A549 (cell line): ENCODE results near the gene CCL19. TPM values are rescaled to one million over a fixed set of nuclear protein-coding genes. Genes with fewer than 3 reads are reported as not detected.

ENCODE experiments used
- ATAC-seq, 2 experiments: fragments of 200-7000 bp in 1 of 2; fragments of >200 bp in 1 of 2; cut with Nextera tagmentation in 1 of 2; cut with Tn5 transposase in 1 of 2; 3 replicates each; pipeline versions ENCODE4 v1.8.0 to v1.9.1; 2018 to 2020; ENCODE audit warnings: mild to moderate bottlenecking in 1 of 2, moderate library complexity in 1 of 2
- CTCF ChIA-PET: fragments of 300-600 bp; sonication (Branson Sonifier 250); formaldehyde crosslinking; extraction: SDS; loops from one replicate; lab custom pipeline; 2021; ENCODE audit warnings: antibody characterized with exemption, inconsistent platforms; lab: Yijun Ruan, JAX
- POLR2A ChIA-PET: fragments of 350-600 bp; formaldehyde crosslinking; extraction: SDS; loops from one replicate; lab custom pipeline; 2021; ENCODE audit warnings: antibody characterized with exemption, inconsistent platforms; lab: Yijun Ruan, JAX
- DNase-seq, 2 experiments: peaks; one replicate each; pipeline versions ENCODE4 v3.0.0 to v3.0.0-alpha.2; 2011 to 2016; ENCODE audit warnings: low read depth in 1 of 2, low spot score in 1 of 2
- FAIRE-seq: peaks from 2 replicates; lab custom pipeline; 2011; peaks lifted over from hg19 to GRCh38; lab: Jason Lieb, UNC
- H3K27ac ChIP-seq, 2 experiments: fragments of >200 bp; sonication (Bioruptor Twin); formaldehyde crosslinking; 3 replicates each; pipeline ENCODE4 v1.5.1; 2016 to 2017
- H3K4me1 ChIP-seq: fragments of >200 bp; sonication (Bioruptor Twin); formaldehyde crosslinking; 3 replicates; pipeline ENCODE4 v1.6.1; 2016
- H3K4me2 ChIP-seq: fragments of >200 bp; sonication (Bioruptor Twin); formaldehyde crosslinking; 3 replicates; pipeline ENCODE4 v1.6.1; 2016
- H3K4me3 ChIP-seq: fragments of >200 bp; sonication (Bioruptor Twin); formaldehyde crosslinking; 3 replicates; pipeline ENCODE4 v1.5.1; 2016
- H3K9me3 ChIP-seq: fragments of >200 bp; sonication (Bioruptor Twin); formaldehyde crosslinking; 3 replicates; pipeline ENCODE4 v1.6.1; 2016
- HOXA7 ChIP-seq: fragments of 250-450 bp; sonication (Bioruptor Pico); IDR thresholded peaks from 2 replicates; pipeline ENCODE4 v1.5.0; 2020; ENCODE audit warnings: mild to moderate bottlenecking, moderate library complexity
- MAZ ChIP-seq: fragments of 150-350 bp; IDR thresholded peaks from 2 replicates; pipeline ENCODE4 v1.6.1; 2014; ENCODE audit warnings: antibody characterized with exemption, low read depth, low read length, borderline replicate concordance
- MYC ChIP-seq: IDR thresholded peaks from 2 replicates; pipeline ENCODE4 v1.6.1; 2012; ENCODE audit warnings: mild to moderate bottlenecking, inconsistent platforms, low read length, improper control_type of control experiment, borderline replicate concordance
- RAD21 ChIP-seq, 2 experiments: fragments of >200 bp in 1 of 2; sonication (Bioruptor Twin) in 1 of 2; formaldehyde crosslinking in 1 of 2; IDR thresholded peaks in 1 of 2; conservative IDR thresholded peaks in 1 of 2; 2 replicates in 1 of 2; 3 replicates in 1 of 2; pipeline ENCODE4 v1.6.1; 2012 to 2018; ENCODE audit warnings: inconsistent platforms in 1 of 2
- SMC3 ChIP-seq: fragments of >200 bp; sonication (Bioruptor Twin); formaldehyde crosslinking; IDR thresholded peaks from 3 replicates; pipeline ENCODE4 v1.6.1; 2018; ENCODE audit warnings: inconsistent platforms
- WGBS: methylation state at CpG from one replicate; pipeline ENCODE4 v1.1.6; 2017; ENCODE audit errors: missing lambda C conversion rate; 5-methylcytosine and 5-hydroxymethylcytosine counted together
- polyA plus RNA-seq, 4 experiments: library from polyadenylated mRNA; depleted of rRNA in 3 of 4; stranded (reverse); fragments of >200 nt; fragmentation: RNase III in 1 of 4; extraction: RNeasy Plus Mini Kit Qiagen cat#74134 plus additional on column Dnase treatment in 1 of 4; gene quantifications; 2 replicates in 3 of 4; 3 replicates in 1 of 4; pipeline ENCODE4 v1.2.3, GENCODE V29; 2011 to 2017
- TF ChIP-seq, protein P1 (sequence below): IDR thresholded peaks from 2 replicates; pipeline ENCODE4 v1.6.1; 2012
- TF ChIP-seq, protein P2 (sequence below): fragments of 150-350 bp; IDR thresholded peaks from 2 replicates; pipeline ENCODE4 v1.6.1; 2014; ENCODE audit warnings: low read depth, mild to moderate bottlenecking, low read length
- TF ChIP-seq, protein P3 (sequence below): fragments of 200-600 bp; sonication (generic); IDR thresholded peaks from 2 replicates; pipeline ENCODE4 v1.6.1; 2016; ENCODE audit warnings: antibody characterized with exemption, mild to moderate bottlenecking, moderate library complexity
- TF ChIP-seq, protein P4 (sequence below): fragments of >200 bp; sonication (Bioruptor Twin); formaldehyde crosslinking; IDR thresholded peaks from 3 replicates; pipeline ENCODE4 v1.5.1; 2016

The CCL19 gene
- polyA plus RNA-seq, 2 of the 4 experiments (the other 2 are of a cell fraction), result not detected

DNA sequence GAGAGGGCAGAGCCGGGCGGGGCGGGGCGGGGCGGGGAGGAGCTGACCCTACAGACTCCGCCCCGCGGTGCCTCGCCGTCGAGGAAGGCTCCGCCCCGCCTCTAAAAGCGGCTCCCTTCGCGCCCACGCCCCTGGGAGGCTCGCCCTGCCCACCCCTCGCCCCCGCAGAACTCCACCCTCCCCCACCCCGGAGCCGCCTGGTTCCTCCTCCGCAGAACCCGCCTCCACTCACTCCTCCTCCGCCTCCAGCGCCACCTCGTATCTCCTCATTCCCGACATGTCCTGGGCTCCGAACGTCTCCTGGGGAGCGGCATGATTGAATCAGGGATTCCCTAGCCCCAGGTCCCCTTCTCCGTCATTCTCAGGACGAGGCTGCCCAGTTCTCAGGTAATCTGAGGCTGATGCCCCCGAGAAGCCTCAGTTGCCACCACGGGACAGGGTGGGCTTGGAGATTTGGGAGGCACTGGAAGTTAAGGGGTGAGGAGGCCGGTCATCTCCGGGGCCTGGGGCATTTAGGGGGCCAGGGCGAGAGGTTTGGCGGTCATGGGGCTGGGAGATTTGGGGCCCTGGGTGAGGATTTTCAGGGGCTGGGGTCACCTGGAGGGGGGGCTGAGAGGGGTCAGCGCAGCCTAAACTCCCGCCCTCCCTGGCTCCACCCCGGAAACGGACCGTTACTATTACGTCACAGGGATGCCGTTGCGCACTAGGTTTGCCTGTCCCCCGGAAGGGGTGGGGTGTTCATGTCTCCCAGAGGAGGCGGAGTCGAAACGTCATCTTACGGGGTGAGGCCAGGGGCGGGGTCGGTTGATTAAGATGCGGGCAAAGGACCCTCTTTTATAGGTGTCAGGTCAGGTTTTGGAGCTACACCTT lies 25.5 kb downstream of the CCL19 start (continued):
- peak; percentile 79; the same call in 1 of the 2 replicates for TF ChIP-seq MAZ
- peak; percentile 78; the same call in 1 of the 2 replicates for TF ChIP-seq HOXA7 (CRISPR knock-in tag)

DNA sequence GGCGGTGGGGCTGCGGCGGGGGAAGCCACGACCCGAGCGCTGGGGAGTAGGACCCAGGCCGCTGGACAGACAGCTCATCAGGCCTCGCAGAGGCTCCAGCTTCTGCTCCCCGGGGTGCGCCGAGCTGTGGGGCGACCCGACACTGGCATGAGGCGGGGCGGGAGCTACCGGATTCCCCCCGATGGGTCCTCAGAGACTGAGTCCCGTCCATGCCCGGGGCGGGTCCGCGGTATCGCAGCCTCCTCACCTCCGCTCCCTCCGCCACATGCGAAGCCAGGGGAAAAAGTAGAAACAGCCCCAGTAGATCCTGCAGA lies 26.1 kb downstream of the CCL19 start:
- CTCF ChIA-PET, result interaction anchor here (0.5 to 12.1 kb wide), 15 partner anchors 8 to 1007 kb away, joined by 3 to 288 read pairs (median 3); partner anchors contain the start of genes GALT, IL11RA and SIGMAR1
- POLR2A ChIA-PET, result interaction anchor here (0.6 to 1.3 kb wide), 6 partner anchors 13 to 1379 kb away, joined by 3 to 6 read pairs (median 5); partner anchors contain the start of genes GALT and IL11RA
- H3K4me3 ChIP-seq, result peak overlapping the region; percentile 93
- ATAC-seq (peak in 1 of 2 experiments; percentile 43; a peak in 3 of 6 replicates), DNase-seq (no peak), FAIRE-seq (no peak)
- peaks cover 8% of the 10 kb centered on the region for H3K4me1 ChIP-seq
- TF ChIP-seq, protein P1, sequence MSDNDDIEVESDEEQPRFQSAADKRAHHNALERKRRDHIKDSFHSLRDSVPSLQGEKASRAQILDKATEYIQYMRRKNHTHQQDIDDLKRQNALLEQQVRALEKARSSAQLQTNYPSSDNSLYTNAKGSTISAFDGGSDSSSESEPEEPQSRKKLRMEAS, result peak; percentile 43
- TF ChIP-seq, protein P2, sequence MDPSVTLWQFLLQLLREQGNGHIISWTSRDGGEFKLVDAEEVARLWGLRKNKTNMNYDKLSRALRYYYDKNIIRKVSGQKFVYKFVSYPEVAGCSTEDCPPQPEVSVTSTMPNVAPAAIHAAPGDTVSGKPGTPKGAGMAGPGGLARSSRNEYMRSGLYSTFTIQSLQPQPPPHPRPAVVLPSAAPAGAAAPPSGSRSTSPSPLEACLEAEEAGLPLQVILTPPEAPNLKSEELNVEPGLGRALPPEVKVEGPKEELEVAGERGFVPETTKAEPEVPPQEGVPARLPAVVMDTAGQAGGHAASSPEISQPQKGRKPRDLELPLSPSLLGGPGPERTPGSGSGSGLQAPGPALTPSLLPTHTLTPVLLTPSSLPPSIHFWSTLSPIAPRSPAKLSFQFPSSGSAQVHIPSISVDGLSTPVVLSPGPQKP, result no peak
- whole genome bisulfite sequencing, result 17% methylated on average over 12 of the region's 26 CpGs
- peak overlapping the region; percentile 70 to 97 for H3K27ac ChIP-seq
- 0 out of 3 replicates have a peak, but pooled peaks cover 3% of the 10 kb centered on the region for H3K9me3 ChIP-seq
- peak overlapping the region; percentile 96 for H3K4me2 ChIP-seq

DNA sequence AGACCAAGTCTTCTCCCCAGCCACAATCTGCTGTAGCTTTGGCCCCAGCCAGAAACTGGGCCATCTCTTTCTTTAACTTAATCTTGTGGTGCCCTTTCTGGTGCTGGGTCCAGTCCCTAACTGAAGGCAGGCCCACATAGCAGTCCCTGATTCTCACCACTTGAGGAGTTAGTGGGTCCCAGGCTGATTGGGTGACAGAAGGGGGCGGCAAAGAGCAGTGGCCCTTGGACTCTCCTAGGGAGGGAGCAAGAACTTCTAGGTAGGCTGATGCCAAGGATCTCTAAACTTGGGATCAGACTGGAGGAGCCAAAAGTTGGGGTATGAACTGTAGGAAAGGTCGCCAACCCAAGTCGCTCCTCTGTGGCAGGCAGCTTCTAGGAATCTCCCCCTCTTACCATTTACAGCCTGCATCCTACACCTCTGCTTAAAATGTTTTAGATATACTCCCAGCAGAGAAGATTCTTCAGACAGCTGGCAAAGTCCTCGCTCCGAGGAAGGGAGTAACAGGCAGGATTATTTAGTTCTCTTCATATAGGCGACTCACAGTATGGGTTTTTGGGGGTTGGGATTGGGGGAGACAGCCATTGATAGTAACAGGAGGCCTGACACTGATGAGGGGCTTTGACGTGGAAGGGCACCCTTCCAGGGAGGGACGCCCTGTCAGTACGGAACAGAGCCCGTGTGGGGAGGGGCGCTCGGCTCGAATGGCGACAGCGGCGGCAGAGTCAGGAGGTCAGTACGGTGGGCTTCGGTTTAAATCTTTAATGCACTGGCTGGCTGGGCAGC lies 26.6 kb downstream of the CCL19 start:
- Histone ChIP-seq H3K4me3 (peak overlapping the region; percentile 93), H3K9me3 (no peaks in the 10 kb centered on the region), H3K4me1 (peaks cover 8% of the 10 kb centered on the region), H3K27ac (peak overlapping the region; percentile 70 to 97), H3K4me2 (peak overlapping the region; percentile 96)
- ATAC-seq (peak; percentile 65 to 87), DNase-seq (peak; percentile 89 to 94), FAIRE-seq (no peak)
- POLR2A ChIA-PET, result interaction anchor here (0.6 to 1.3 kb wide), 4 partner anchors 13 to 38 kb away, joined by 3 to 6 read pairs (median 6); partner anchors contain the start of genes GALT and IL11RA
- 22% methylated on average over 18 of the region's 18 CpGs for WGBS
- CTCF ChIA-PET, result interaction anchor here (0.5 to 12.1 kb wide), 19 partner anchors 8 to 1008 kb away, joined by 3 to 288 read pairs (median 3); partner anchors contain the start of genes GALT, IL11RA and SIGMAR1
- TF ChIP-seq MYC (no peak), SMC3 (peak; percentile 47; the same call in 2 of the 3 replicates), RAD21 (conservative IDR thresholded peaks at IDR 0.05 in 1 of 2, IDR thresholded peaks at IDR 0.05 in 1 of 2) (peak; percentile 30 to 49; a peak in 3 of 5 replicates)
- TF ChIP-seq, protein P3, sequence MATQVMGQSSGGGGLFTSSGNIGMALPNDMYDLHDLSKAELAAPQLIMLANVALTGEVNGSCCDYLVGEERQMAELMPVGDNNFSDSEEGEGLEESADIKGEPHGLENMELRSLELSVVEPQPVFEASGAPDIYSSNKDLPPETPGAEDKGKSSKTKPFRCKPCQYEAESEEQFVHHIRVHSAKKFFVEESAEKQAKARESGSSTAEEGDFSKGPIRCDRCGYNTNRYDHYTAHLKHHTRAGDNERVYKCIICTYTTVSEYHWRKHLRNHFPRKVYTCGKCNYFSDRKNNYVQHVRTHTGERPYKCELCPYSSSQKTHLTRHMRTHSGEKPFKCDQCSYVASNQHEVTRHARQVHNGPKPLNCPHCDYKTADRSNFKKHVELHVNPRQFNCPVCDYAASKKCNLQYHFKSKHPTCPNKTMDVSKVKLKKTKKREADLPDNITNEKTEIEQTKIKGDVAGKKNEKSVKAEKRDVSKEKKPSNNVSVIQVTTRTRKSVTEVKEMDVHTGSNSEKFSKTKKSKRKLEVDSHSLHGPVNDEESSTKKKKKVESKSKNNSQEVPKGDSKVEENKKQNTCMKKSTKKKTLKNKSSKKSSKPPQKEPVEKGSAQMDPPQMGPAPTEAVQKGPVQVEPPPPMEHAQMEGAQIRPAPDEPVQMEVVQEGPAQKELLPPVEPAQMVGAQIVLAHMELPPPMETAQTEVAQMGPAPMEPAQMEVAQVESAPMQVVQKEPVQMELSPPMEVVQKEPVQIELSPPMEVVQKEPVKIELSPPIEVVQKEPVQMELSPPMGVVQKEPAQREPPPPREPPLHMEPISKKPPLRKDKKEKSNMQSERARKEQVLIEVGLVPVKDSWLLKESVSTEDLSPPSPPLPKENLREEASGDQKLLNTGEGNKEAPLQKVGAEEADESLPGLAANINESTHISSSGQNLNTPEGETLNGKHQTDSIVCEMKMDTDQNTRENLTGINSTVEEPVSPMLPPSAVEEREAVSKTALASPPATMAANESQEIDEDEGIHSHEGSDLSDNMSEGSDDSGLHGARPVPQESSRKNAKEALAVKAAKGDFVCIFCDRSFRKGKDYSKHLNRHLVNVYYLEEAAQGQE, result no peak
- TF ChIP-seq, protein P4, sequence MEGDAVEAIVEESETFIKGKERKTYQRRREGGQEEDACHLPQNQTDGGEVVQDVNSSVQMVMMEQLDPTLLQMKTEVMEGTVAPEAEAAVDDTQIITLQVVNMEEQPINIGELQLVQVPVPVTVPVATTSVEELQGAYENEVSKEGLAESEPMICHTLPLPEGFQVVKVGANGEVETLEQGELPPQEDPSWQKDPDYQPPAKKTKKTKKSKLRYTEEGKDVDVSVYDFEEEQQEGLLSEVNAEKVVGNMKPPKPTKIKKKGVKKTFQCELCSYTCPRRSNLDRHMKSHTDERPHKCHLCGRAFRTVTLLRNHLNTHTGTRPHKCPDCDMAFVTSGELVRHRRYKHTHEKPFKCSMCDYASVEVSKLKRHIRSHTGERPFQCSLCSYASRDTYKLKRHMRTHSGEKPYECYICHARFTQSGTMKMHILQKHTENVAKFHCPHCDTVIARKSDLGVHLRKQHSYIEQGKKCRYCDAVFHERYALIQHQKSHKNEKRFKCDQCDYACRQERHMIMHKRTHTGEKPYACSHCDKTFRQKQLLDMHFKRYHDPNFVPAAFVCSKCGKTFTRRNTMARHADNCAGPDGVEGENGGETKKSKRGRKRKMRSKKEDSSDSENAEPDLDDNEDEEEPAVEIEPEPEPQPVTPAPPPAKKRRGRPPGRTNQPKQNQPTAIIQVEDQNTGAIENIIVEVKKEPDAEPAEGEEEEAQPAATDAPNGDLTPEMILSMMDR, result peak; percentile 85
